ENCODE results near the gene HINT1. TPM values are rescaled to one million over a fixed set of nuclear protein-coding genes. Genes with fewer than 3 reads are reported as not detected.

The HINT1 gene
- total RNA-seq, result 100 to 1,000 TPM; 125 to 130 (median 129) TPM
- total RNA-seq (2013), result 212 TPM

GRCh38 chr5:131165119-131165727 lies at the start of gene HINT1:
HINT1 (minus strand) TSS chr5:131165256; CDS start chr5:131165205, 51 bp downstream.
- intact Hi-C loops (cut with micrococcal nuclease), result no loop called here
- Histone ChIP-seq H3K4me3 (ENCODE audit: low read length) (peak within 1 kb of the TSS; percentile 82), H3K9me3 (ENCODE audit: control insufficient read depth, insufficient read depth, low read length) (no peaks in the 10 kb centered on the region), H3K36me3 (ENCODE audit: control insufficient read depth, insufficient read depth, low read length) (peaks cover 21% of the 10 kb centered on the region), H3K27me3 (ENCODE audit: control insufficient read depth, insufficient read depth, low read length) (no peaks in the 10 kb centered on the region), H3K4me1 (ENCODE audit: control insufficient read depth, insufficient read depth, low read length) (peaks cover 8% of the 10 kb centered on the region), H3K27ac (ENCODE audit: low read length) (peak within 1 kb of the TSS; percentile 91)
- H3K36me3 Mint-ChIP-seq, result no peaks in the 10 kb centered on the region
- H3K9me3 Mint-ChIP-seq, result no peaks in the 10 kb centered on the region
- H3K27me3 Mint-ChIP-seq (ENCODE audit: low read depth in 2 of 2), result no peaks in the 10 kb centered on the region
- ATAC-seq, result peak; percentile 80 to 91 (median 83)
- H3K4me1 Mint-ChIP-seq, result peaks cover 34 to 36% of the 10 kb centered on the region in 2 donors
- no peak for TF ChIP-seq CTCF (IDR thresholded peaks at IDR 0.05)
- 2% methylated on average over 33 of the region's 33 CpGs for WGBS (ENCODE audit: insufficient coverage)
- H3K27ac Mint-ChIP-seq, result peak within 1 kb of the TSS; percentile 92 to 93
- H3K4me3 Mint-ChIP-seq, result peak within 1 kb of the TSS; percentile 95
- DNase-seq, result peak; percentile 90 to 97

GRCh38 chr5:131214609-131215227 lies 49.7 kb upstream of the HINT1 start:
- Mint-ChIP-seq H3K27me3 (ENCODE audit: low read depth in 2 of 2) (peaks cover 3 to 8% of the 10 kb centered on the region in 2 donors), H3K4me3 (no peak overlapping the region), H3K27ac (no peak overlapping the region), H3K36me3 (no peaks in the 10 kb centered on the region), H3K4me1 (peaks cover 21 to 24% of the 10 kb centered on the region in 2 donors), H3K9me3 (no peaks in the 10 kb centered on the region)
- no peaks in the 10 kb centered on the region for H3K9me3 ChIP-seq (ENCODE audit: control insufficient read depth, insufficient read depth, low read length)
- peaks cover 20% of the 10 kb centered on the region for H3K4me1 ChIP-seq (ENCODE audit: control insufficient read depth, insufficient read depth, low read length)
- H3K27me3 ChIP-seq (ENCODE audit: control insufficient read depth, insufficient read depth, low read length), result no peaks in the 10 kb centered on the region
- intact Hi-C loops (cut with micrococcal nuclease), result no loop called here
- WGBS (ENCODE audit: insufficient coverage), result 94% methylated on average over 3 of the region's 3 CpGs
- DNase-seq (no peak), ATAC-seq (no peak)
- H3K36me3 ChIP-seq (ENCODE audit: control insufficient read depth, insufficient read depth, low read length), result no peaks in the 10 kb centered on the region
- H3K27ac ChIP-seq (ENCODE audit: low read length), result no peak overlapping the region
- no peak overlapping the region for H3K4me3 ChIP-seq (ENCODE audit: low read length)
- no peak for TF ChIP-seq CTCF (IDR thresholded peaks at IDR 0.05)

GRCh38 chr5:131212471-131213021 lies 47.5 kb upstream of the HINT1 start:
- Mint-ChIP-seq H3K9me3 (no peaks in the 10 kb centered on the region), H3K27ac (peak overlapping the region in 1 of 2 donors; percentile 43), H3K4me3 (peak overlapping the region; percentile 25), H3K36me3 (no peaks in the 10 kb centered on the region), H3K4me1 (peaks cover 30 to 34% of the 10 kb centered on the region in 2 donors), H3K27me3 (ENCODE audit: low read depth in 2 of 2) (peaks cover 0 to 5% of the 10 kb centered on the region in 2 donors)
- 86% methylated on average over 3 of the region's 5 CpGs for WGBS (ENCODE audit: insufficient coverage)
- intact Hi-C loops (cut with micrococcal nuclease), result no loop called here
- DNase-seq, result peak in 1 of 2 donors; percentile 23
- H3K27me3 ChIP-seq (ENCODE audit: control insufficient read depth, insufficient read depth, low read length), result no peaks in the 10 kb centered on the region
- ATAC-seq, result no peak
- TF ChIP-seq CTCF (IDR thresholded peaks at IDR 0.05), result no peak
- H3K36me3 ChIP-seq (ENCODE audit: control insufficient read depth, insufficient read depth, low read length), result no peaks in the 10 kb centered on the region
- H3K9me3 ChIP-seq (ENCODE audit: control insufficient read depth, insufficient read depth, low read length), result no peaks in the 10 kb centered on the region
- H3K4me1 ChIP-seq (ENCODE audit: control insufficient read depth, insufficient read depth, low read length), result peaks cover 28% of the 10 kb centered on the region
- no peak overlapping the region for H3K4me3 ChIP-seq (ENCODE audit: low read length)
- H3K27ac ChIP-seq (ENCODE audit: low read length), result no peak overlapping the region

Measured in natural killer cell (primary cell).